Muscle layer of colon (tissue), 2 donors: ENCODE data around the gene RGS8.
"Not testable (repeated sequence)": the region's sequence is repeated elsewhere in the genome, so short reads cannot be mapped to it uniquely, and the experiment has no call there.

Source experiments
- H3K27ac ChIP-seq: one replicate; pipeline ENCODE4 v1.7.0; 2013; ENCODE audit warnings: low read depth, mild to moderate bottlenecking, low read length, moderate library complexity
- H3K27me3 ChIP-seq, 2 donors: one replicate each; pipeline ENCODE4 v1.7.0; 2013; ENCODE audit warnings: low read length in 2 of 2, mild to moderate bottlenecking in 2 of 2; ENCODE audit not compliant: insufficient read depth in 2 of 2, control insufficient read depth in 1 of 2
- H3K36me3 ChIP-seq: one replicate; pipeline ENCODE4 v1.7.0; 2013; ENCODE audit warnings: mild to moderate bottlenecking, low read length; ENCODE audit not compliant: insufficient read depth
- H3K4me1 ChIP-seq: one replicate; pipeline ENCODE4 v1.7.0; 2013; ENCODE audit warnings: mild to moderate bottlenecking, low read length; ENCODE audit not compliant: insufficient read depth
- H3K4me3 ChIP-seq, 2 donors: one replicate each; pipeline ENCODE4 v1.7.0; 2013; ENCODE audit warnings: low read length in 2 of 2, low read depth in 1 of 2, mild to moderate bottlenecking in 1 of 2, moderate library complexity in 1 of 2
- H3K9ac ChIP-seq: one replicate; pipeline ENCODE4 v1.7.0; 2013; ENCODE audit warnings: low read length
- H3K9me3 ChIP-seq: one replicate; pipeline ENCODE4 v1.7.0; 2013; ENCODE audit warnings: mild to moderate bottlenecking, low read length
- donor health status: abdominal sarcoma.
- donor health status: Adenocarcinoma of cecum.

Gene RGS8

DNA sequence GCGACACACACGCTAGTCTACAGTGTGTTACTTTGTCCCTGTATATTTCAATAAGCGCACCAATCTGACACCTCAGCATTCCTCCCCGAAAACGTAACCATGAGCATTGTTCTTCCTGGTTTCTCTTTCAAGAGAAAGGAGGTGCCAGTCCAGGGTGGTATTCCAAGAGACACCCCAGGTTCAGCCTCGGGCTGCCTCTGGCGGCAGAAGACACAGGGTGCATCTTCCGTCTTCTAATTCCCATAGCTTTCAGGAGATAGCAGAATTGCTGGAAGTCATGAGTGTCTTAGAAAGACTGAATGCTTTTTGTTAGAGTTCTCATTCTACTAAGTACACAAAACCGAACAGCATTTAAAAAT lies 15.9 kb upstream of the RGS8 start:
- H3K27ac ChIP-seq: no peak overlapping the region
- no peak overlapping the region for H3K4me3 ChIP-seq
- no peaks in the 10 kb centered on the region for H3K36me3 ChIP-seq
- H3K27me3 ChIP-seq: no peaks in the 10 kb centered on the region
- H3K9me3 ChIP-seq: no peaks in the 10 kb centered on the region
- no peak overlapping the region for H3K9ac ChIP-seq
- H3K4me1 ChIP-seq: peaks cover 5% of the 10 kb centered on the region

DNA sequence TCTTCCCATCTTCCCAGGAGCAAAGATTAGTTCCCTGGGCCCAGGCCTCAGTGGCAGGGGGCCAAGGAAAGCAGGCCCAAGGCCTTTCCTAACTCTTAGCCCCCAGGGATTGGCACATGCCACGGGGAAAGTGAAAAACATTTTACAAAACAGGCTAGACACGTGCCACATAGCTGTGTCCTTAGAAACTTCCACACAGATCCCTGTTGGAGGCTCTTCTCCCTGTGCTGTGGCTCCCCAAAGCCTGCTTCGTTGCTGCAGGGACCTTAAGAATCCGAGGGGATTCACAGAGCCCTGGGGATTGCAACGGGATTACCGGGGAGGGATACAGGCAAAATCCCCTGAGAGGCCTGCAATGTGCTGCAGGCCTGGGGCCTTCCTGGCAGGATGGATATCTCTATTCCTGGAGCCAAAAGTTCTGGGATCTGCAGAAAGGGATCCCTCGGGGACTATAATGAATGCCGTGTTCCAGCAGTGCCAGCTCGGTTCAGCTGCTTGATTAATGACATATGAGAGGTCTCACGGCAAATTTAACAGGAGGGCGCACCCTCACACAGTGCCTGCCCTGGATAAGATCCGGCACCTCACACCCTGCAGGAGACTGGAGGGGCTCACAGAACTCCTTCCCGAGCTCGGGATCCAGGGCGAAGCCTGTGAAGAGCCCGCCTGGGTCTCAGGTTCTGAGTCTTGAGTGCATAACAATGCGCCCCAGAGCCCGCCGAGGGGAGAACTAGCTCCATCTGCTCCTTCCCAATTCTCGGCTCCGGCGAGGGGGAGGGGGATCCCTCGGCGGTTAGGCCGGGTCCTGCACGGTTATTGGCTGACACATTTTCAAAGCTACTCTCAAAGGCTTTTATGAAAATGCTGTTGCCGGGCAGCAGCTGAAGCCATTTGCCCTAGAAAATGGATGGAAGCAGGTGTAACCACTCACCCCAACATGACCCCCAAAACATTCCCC lies 15.3 kb upstream of the RGS8 start:
- Histone ChIP-seq H3K36me3 (no peaks in the 10 kb centered on the region), H3K27ac (no peak overlapping the region), H3K9me3 (no peaks in the 10 kb centered on the region), H3K27me3 (no peaks in the 10 kb centered on the region), H3K4me1 (peaks cover 5% of the 10 kb centered on the region), H3K9ac (no peak overlapping the region), H3K4me3 (no peak overlapping the region)

DNA sequence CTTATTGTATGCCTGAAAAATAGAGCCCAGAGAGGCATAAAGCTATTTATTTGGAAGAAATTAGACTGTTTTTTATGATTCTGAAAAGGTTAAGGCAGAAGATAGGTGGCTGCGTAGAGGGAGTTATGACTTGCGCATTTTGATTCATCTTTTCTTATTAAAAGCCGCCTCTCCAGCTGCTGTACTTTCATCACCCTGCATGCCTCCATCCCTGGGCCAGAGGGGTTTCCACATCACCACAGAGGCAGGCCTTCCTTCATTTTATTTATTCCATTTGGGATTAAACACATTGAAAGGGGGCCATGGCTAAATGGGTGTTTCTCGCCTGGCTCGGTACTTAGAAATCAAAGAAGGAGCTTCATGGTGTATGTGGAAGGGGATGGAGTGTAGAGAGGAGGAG lies 14.6 kb upstream of the RGS8 start:
- Histone ChIP-seq H3K9me3 (no peaks in the 10 kb centered on the region), H3K4me1 (peaks cover 5% of the 10 kb centered on the region), H3K27ac (no peak overlapping the region), H3K27me3 (no peaks in the 10 kb centered on the region), H3K36me3 (no peaks in the 10 kb centered on the region), H3K4me3 (no peak overlapping the region), H3K9ac (no peak overlapping the region)

DNA sequence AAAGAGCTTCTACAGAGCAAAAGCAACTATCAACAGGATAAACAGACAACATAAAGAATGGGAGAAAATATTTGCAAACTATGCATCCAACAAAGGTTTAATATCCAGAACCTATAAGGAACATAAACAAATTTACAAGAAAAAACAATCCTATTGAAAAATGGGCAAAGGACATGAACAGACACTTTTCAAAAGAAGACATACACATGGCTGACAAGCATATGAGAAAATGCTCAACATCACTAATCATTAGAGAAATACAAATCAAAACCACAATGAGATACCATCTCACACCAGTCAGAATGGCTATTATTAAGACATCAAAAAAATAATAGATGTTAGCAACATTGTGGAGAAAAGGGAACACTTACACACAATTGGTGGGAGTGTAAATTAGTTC lies 8.8 kb upstream of the RGS8 start:
- not testable (repeated sequence) for H3K4me3 ChIP-seq, H3K36me3 ChIP-seq, H3K9ac ChIP-seq

GRCh38 chr1:182690886-182691443 lies 6.6 kb upstream of the RGS8 start:
- Histone ChIP-seq H3K4me1 (no peaks in the 10 kb centered on the region), H3K9ac (no peak overlapping the region), H3K9me3 (no peaks in the 10 kb centered on the region)

More for the DNA sequence above, 8.8 kb upstream of the RGS8 start:
- H3K27ac ChIP-seq, H3K4me1 ChIP-seq, H3K9me3 ChIP-seq, H3K27me3 ChIP-seq: not testable (repeated sequence)

DNA sequence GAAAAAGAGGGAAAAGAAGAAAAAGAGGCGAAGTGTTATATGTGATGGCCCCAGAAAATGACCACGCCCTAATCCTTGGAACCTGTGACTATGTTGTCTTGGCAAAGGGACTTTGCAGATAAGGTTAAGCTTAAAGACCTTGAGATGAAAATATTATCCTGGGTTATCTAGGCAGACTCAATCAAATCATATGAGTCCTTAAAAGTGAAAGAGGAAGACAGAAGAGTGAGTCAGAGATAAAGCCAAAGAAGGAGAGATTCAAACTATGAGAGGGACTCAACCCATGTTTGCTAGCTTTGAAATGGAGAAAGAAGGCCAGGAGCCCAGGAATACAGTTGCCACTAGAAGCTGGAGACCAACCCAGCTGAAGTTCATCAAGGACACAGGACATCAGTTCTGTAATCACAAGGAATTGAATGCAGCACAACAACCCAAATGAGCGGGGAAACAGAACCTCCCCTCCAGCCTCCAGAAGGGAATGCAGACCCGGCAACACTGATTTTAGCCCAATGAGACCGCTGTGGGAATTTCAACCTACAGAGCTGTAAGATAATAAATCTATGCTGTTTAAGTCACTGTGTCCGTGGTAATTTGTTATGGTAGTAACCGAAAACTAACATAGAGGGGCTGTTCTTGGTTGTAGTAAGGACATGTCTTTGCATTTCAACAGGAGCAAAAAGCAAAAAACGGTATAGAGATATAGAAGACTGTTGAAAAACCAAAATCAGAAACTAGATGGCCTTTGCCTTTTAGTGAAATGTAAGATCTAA lies 4.2 kb upstream of the RGS8 start:
- Histone ChIP-seq H3K4me3 (no peak overlapping the region), H3K27ac (no peak overlapping the region), H3K4me1 (no peaks in the 10 kb centered on the region), H3K36me3 (no peaks in the 10 kb centered on the region), H3K27me3 (peaks cover 0 to 7% of the 10 kb centered on the region in 2 donors), H3K9me3 (no peaks in the 10 kb centered on the region), H3K9ac (no peak overlapping the region)

More at GRCh38 chr1:182690886-182691443, 6.6 kb upstream of the RGS8 start:
- Histone ChIP-seq H3K4me3 (no peak overlapping the region), H3K27ac (no peak overlapping the region), H3K36me3 (no peaks in the 10 kb centered on the region), H3K27me3 (no peaks in the 10 kb centered on the region)

- no peaks in the 10 kb centered on the region for H3K4me1 ChIP-seq
Observed at GRCh38 chr1:182687361-182687760, 3.0 kb upstream of the RGS8 start.

DNA sequence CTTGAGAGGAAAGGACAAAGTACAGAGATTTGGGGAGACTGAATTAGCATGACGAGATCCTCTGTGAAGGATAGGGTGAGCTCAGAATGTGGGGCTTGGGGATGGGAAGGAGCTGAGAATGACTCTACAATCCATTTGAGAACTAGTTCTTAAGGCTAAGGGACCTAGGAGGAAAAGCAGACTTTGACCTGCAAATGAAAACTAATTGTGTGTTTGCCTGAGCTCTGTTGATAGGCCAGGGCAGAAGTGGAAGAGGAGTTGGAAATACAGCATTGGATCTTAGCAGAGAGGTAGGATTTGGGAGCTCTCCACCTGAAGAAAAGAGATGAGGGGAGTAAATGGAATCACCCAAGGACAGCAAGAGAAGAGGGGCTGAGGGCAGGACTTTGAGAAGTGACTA lies 2.1 kb upstream of the RGS8 start:
- Histone ChIP-seq H3K9me3 (no peaks in the 10 kb centered on the region), H3K4me1 (no peaks in the 10 kb centered on the region), H3K27ac (no peak overlapping the region), H3K4me3 (no peak overlapping the region), H3K27me3 (peaks cover 0 to 10% of the 10 kb centered on the region in 2 donors), H3K36me3 (no peaks in the 10 kb centered on the region), H3K9ac (no peak overlapping the region)

More at GRCh38 chr1:182687361-182687760, 3.0 kb upstream of the RGS8 start:
- Histone ChIP-seq H3K9me3 (no peaks in the 10 kb centered on the region), H3K4me3 (no peak overlapping the region), H3K27me3 (peaks cover 0 to 10% of the 10 kb centered on the region in 2 donors), H3K27ac (no peak overlapping the region), H3K36me3 (no peaks in the 10 kb centered on the region), H3K9ac (no peak overlapping the region)

DNA sequence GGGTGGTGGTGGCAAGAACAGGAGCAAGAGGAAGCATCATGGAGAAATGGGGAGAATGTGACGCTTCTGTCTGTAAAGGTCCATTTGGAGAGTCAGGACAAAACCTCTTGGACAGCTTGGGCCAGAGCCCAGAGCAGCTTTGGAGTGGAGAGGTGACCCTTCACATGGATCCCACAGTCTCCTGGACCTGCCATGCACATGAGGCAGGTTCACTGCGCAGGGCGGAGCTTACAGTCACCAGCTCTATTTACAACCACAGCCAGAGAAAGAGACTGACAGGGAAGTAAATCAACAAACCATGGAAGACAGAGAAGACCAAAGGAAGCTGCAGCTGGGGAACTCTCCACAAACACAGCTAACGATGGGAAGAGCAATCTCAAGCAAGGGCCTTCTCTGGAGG lies 828 bp upstream of the RGS8 start:
- Histone ChIP-seq H3K27me3 (peaks cover 0 to 10% of the 10 kb centered on the region in 2 donors), H3K36me3 (no peaks in the 10 kb centered on the region), H3K27ac (no peak overlapping the region), H3K9me3 (no peaks in the 10 kb centered on the region), H3K4me1 (no peaks in the 10 kb centered on the region), H3K9ac (no peak overlapping the region), H3K4me3 (no peak overlapping the region)

DNA sequence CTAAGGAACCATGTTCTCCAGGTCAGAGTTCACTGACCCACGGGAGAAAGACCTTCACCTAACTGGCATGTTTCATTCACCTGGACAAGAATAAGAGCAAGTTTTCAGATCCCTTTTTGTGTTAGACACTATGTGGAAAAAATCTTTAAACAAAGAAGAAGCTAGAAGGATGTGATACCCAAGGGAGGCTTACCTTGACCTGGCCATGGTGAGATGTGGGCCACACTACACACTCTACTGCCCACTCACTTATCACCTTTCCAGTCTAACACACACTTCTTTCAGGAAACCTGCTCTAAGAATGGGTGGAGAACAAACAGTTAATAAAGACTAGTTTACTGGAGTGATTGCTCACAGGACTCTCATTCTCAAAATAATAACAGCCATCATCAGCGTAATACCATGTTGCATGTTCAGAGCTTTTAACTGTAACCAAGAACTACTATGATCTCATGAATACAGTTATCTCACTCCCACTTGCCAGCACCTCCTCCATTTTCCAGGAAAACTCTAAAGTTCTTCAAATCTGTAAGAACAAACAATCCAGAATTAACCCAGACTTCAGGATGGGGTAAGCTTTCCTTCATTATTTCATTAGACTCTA lies 1.4 kb downstream of the RGS8 start:
- no peak overlapping the region for H3K4me3 ChIP-seq
- peaks cover 0 to 10% of the 10 kb centered on the region in 2 donors for H3K27me3 ChIP-seq
- H3K9me3 ChIP-seq: no peaks in the 10 kb centered on the region
- no peak overlapping the region for H3K27ac ChIP-seq
- H3K9ac ChIP-seq: no peak overlapping the region
- H3K4me1 ChIP-seq: no peaks in the 10 kb centered on the region
- no peaks in the 10 kb centered on the region for H3K36me3 ChIP-seq

- Histone ChIP-seq H3K4me3 (no peak overlapping the region), H3K27me3 (peaks cover 0 to 10% of the 10 kb centered on the region in 2 donors), H3K27ac (no peak overlapping the region), H3K4me1 (no peaks in the 10 kb centered on the region), H3K36me3 (no peaks in the 10 kb centered on the region), H3K9me3 (no peaks in the 10 kb centered on the region), H3K9ac (no peak overlapping the region)
Observed at GRCh38 chr1:182682406-182682805, 2.0 kb downstream of the RGS8 start.
